HG03558 (cell line): ENCODE measurements around the gene FGF14.

Experiments used
- ATAC-seq: cut with Tn5 transposase; IDR thresholded peaks from one replicate; pipeline ENCODE4 v1.9.1; 2021; ENCODE audit warnings: moderate number of reproducible peaks; ENCODE audit not compliant: unreplicated experiment; ENCODE audit errors: extremely low read depth

The FGF14 gene

GRCh38 chr13:101714195-101714594 is 687.7 kb downstream of the FGF14 start:
- no peak for ATAC-seq

DNA sequence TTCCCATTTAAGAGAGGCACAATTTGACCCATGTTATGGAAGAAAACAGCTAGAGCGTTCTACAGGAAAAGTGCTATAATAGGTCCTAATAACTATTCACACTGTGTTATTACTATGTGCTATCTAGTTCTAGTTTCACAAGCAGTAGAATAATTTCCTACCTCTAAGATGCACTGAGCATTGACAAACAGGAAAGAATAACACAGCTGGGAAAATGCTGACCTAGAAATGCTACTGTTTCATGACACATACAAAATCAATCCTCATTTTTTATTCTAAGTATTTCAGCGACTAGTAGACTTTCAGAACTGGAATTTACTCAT is 689.9 kb downstream of the FGF14 start:
- no peak for ATAC-seq

DNA sequence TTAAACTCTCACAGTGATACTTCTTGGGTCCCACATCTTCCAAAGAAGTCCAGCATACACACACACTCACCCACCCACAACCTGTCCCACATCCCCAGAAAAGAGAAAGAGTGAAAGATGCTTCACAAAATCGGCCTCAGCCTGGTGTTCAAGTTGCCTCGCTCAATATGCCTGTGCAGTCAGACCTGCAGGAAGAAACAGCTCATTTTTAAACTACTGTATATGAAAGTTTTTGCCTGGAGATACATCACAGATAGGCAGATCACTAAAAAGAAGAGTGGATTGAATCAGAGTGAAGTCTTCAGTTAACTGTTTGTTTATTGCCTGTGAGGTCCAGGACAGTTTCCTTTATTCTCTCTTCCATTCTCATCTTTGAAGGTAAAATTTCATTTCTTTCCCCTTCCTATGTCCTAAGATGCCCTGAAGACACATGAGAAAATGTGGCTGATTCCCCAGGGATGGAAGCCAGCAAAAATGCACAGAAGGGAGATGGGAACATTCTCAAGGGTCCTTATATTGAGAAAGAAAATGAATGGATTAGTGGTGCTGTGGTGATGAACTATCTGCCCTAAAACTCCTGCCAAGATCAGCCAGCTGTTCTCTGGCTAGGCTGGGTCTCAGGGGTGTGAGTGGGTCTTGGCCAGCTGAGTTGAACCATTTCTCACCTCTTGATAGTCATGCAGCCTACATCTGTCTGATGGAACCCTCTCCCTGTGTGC is 690.4 kb downstream of the FGF14 start:
- ATAC-seq: no peak

DNA sequence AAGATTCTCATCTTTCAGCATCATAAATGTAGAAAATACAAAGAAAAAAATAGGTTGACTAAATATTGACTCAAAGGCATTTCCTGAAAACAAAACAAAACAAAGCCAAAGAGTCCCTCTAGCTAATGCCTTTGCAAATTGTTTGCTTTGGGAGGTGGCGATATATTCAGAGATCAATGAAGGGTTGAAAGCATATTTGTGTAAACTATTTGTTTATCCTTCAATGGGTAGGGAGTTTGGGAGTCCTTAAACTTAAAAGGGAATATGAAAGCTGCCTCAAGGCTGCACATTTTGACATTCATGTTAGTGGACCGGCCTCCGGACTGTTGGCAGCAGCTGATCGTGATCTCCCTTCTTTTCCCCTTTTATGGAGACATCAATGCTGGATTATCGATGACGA is 691.9 kb downstream of the FGF14 start:
- no peak for ATAC-seq

DNA sequence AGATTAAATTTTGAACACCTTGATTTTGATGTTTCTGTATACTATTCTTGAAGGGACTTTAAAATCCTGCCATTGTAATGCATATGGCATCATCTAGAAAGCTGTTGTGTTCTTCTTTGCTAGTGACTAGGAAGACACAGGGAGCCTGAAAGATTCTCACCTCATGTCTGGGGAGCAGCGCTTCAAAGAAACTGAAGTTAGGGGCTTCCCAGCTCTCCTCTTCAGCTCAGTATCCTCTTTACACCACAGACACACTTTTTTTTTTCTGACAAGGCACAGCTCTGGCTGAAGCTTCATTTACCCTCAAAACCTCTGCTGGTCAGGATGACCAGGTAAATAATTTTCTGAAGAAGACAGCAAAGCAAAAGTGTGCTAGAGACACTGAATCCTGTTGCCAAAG is 693.7 kb downstream of the FGF14 start:
- ATAC-seq: no peak

- no peak for ATAC-seq
Measured at GRCh38 chr13:101707659-101708058, 694.2 kb downstream of the FGF14 start.

DNA sequence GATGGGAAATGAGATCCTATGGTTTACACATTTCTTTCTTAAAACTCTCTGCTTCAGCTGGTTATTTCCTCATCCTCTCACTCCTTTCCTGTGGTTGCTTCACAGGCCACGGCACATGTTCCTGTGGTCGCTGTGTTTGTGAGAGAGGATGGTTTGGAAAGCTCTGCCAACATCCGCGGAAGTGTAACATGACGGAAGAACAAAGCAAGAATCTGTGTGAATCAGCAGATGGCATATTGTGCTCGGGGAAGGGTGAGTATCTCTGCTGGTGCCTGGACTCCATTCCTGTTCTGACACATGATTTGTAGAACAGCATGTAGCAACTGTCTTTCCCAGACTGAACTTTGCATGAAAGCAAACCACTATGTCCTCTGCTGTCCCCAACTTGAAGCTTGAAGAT is 695.2 kb downstream of the FGF14 start:
- no peak for ATAC-seq

- ATAC-seq: no peak
Measured at GRCh38 chr13:101703838-101704237, 698.0 kb downstream of the FGF14 start.

DNA sequence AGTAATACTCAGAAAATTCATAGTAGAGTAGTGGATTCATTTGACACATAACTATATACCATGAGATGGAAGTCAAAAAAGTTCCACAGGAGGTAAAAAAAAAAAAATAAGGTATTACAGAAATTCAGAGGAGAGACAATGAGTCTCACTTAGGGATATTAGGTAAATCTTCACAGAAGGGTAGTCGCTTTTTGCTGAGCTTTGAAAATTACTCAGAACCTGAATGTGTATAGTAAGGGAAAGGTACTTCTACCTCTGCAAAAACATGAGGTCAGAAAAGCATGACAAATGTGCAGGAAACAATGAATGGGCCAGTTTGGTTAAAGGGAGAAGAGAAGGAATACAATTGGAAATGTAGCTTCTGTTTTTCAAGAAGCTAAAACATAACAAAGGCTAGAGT is 698.8 kb downstream of the FGF14 start:
- ATAC-seq: no peak

GRCh38 chr13:101700598-101700997 is 701.2 kb downstream of the FGF14 start:
- no peak for ATAC-seq

DNA sequence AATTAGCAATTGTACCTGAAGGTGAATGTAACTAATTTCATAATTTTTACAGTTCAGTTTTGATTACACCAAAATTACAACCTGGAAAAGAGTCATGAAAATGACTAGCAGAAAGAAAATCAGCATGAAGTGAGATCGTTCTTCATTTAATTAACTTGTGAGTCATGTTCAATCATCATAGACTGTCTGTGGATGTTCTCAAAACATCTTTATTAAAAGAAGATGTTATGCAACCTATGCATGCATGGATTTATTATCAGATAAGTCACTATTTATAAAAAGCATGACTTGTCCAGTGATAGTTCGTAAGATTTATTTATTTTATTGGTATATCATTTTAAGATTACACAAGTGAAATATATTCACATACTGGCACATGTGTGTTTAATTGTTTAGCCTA is 703.4 kb downstream of the FGF14 start:
- ATAC-seq: no peak

GRCh38 chr13:101697745-101698144 is 704.1 kb downstream of the FGF14 start:
- ATAC-seq: no peak

- no peak for ATAC-seq
Measured at GRCh38 chr13:101695870-101696516, 705.9 kb downstream of the FGF14 start.

DNA sequence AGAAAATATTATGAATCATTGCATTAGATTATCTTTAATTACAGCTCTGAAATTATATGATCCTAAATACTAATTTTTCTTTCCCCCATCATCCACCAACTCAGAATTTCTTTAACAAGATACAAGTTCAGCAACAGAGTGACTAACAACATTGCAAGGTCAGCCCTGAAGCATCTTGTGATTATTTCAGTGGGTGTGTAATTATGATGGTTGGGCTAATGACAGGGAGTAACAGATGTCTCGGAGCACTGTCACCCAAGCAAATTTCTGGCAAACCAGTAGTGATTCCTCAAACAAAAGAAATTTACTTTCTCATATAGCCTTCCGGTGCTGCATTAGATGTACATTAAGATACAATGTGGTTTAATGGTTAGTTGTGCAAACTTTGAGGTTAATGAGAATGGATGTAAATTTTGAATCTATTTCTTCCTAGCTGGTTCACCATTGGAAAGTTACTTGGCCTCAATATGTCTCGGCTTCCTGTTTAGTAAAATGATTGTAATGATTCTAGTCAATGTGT is 710.4 kb downstream of the FGF14 start:
- ATAC-seq: no peak

GRCh38 chr13:101690871-101691270 is 711.0 kb downstream of the FGF14 start:
- no peak for ATAC-seq

- no peak for ATAC-seq
Measured at GRCh38 chr13:101686003-101686402, 715.8 kb downstream of the FGF14 start.

DNA sequence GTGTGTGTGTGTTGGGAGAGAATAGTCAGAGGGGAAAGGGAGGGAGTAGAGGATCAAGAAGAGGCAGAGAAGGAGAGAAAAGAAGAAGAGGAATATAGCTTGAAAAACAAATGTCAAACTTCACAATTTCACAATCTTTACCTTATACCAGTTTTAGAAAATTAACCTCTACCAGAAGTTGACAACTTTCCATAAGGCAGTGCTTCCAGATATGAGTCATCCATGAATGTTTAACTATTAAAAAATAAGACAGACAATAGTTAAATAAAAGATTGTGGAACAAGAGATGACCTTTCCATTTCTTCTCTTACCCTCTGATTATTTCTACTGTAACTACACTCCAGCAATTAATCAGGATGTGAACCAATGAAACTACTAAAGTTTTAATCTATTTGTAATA is 720.0 kb downstream of the FGF14 start:
- no peak for ATAC-seq

DNA sequence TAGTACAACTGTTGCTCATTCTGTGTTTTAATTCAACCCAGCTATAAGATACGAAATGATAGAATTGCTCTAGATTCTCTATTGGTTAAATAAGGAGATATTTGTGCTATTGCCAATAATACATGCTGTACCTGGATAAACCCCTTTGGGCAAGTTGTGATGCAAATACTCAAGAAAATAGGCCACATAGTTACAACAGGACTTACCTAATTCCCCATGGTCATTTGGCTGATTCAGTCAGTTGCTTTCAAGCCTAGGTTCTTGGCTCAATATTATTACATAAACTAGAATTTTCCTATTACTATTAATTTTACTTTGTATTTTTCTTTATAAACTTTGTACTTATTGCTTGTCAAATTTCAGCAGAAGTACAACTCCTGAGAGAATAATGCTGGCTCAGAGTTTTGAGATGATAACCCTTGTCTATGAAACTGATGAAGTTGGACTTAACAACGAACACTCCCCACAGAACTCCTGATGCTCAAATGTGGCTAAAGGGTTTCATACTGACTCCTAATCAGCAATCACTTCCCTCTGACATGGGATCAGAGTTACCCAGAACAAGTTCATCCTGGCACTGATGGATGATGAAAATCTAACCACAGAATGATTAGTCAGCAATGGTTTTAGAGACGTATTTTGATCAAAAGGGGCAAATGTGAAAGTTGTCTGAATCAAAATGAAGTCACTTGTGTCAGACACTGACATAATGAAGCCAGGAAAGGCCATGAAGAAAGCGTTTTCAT is 728.3 kb downstream of the FGF14 start:
- ATAC-seq: no peak

GRCh38 chr13:101661839-101662238 is 740.0 kb downstream of the FGF14 start:
- no peak for ATAC-seq
